Spinal cord (tissue), 10 donors: ENCODE data around the gene CROCC2. TPM values are rescaled to one million over a fixed set of nuclear protein-coding genes. Genes with fewer than 3 reads are reported as not detected.

Source experiments
- DNase-seq, 6 donors: peaks; one replicate each; pipeline versions ENCODE4 v3.0.0 to v3.0.0-alpha.2; 2013 to 2015; ENCODE audit warnings: low spot score in 6 of 6, low read depth in 4 of 6
- H3K27ac ChIP-seq: one replicate; pipeline ENCODE4 v1.5.1; 2013; ENCODE audit warnings: low read depth, low read length, control low read depth
- H3K27me3 ChIP-seq: one replicate; pipeline ENCODE4 v1.6.1; 2013; ENCODE audit warnings: low read length; ENCODE audit not compliant: control insufficient read depth, insufficient read depth
- H3K36me3 ChIP-seq: one replicate; pipeline ENCODE4 v1.6.1; 2013; ENCODE audit warnings: low read length; ENCODE audit not compliant: control insufficient read depth, insufficient read depth
- H3K4me1 ChIP-seq: one replicate; pipeline ENCODE4 v1.6.1; 2013; ENCODE audit warnings: low read length; ENCODE audit not compliant: control insufficient read depth, insufficient read depth
- H3K4me3 ChIP-seq: one replicate; pipeline ENCODE4 v1.5.1; 2013; ENCODE audit warnings: low read depth, low read length, control low read depth
- H3K9me3 ChIP-seq: one replicate; pipeline ENCODE4 v1.6.1; 2013; ENCODE audit warnings: low read length; ENCODE audit not compliant: control insufficient read depth, insufficient read depth
- WGBS: methylation state at CpG from one replicate; pipeline ENCODE4 v1.1.5; 2013; ENCODE audit warnings: missing lambda C conversion rate; ENCODE audit not compliant: insufficient coverage; 5-methylcytosine and 5-hydroxymethylcytosine counted together
- polyA plus RNA-seq, 2 donors: library from polyadenylated mRNA; unstranded; fragments of 120-200 nt; gene quantifications; one replicate each; pipeline ENCODE4 v1.2.1, GENCODE V29; 2013; ENCODE audit not compliant: insufficient read length in 2 of 2
- total RNA-seq, 2 donors: library from RNA; depleted of rRNA in 1 of 2; stranded (reverse); fragments of 120-200 nt in 1 of 2; fragments of >200 nt in 1 of 2; gene quantifications; one replicate each; pipeline versions ENCODE4 v1.2.3 to v1.2.4, GENCODE V29; 2013 to 2014
- donor health status: healthy.

The CROCC2 gene
- total and polyA plus RNA-seq, 4 donors: 0.30 to 4.4 (median 3.0) TPM

GRCh38 chr2:240869109-240869955, 36.8 kb upstream of the CROCC2 start:
- Histone ChIP-seq H3K9me3 (no peaks in the 10 kb centered on the region), H3K36me3 (no peaks in the 10 kb centered on the region), H3K27ac (no peak overlapping the region), H3K27me3 (no peaks in the 10 kb centered on the region), H3K4me1 (peaks cover 2% of the 10 kb centered on the region), H3K4me3 (no peak overlapping the region)
- WGBS: 89% methylated on average over 23 of the region's 25 CpGs
- no peak for DNase-seq

DNA sequence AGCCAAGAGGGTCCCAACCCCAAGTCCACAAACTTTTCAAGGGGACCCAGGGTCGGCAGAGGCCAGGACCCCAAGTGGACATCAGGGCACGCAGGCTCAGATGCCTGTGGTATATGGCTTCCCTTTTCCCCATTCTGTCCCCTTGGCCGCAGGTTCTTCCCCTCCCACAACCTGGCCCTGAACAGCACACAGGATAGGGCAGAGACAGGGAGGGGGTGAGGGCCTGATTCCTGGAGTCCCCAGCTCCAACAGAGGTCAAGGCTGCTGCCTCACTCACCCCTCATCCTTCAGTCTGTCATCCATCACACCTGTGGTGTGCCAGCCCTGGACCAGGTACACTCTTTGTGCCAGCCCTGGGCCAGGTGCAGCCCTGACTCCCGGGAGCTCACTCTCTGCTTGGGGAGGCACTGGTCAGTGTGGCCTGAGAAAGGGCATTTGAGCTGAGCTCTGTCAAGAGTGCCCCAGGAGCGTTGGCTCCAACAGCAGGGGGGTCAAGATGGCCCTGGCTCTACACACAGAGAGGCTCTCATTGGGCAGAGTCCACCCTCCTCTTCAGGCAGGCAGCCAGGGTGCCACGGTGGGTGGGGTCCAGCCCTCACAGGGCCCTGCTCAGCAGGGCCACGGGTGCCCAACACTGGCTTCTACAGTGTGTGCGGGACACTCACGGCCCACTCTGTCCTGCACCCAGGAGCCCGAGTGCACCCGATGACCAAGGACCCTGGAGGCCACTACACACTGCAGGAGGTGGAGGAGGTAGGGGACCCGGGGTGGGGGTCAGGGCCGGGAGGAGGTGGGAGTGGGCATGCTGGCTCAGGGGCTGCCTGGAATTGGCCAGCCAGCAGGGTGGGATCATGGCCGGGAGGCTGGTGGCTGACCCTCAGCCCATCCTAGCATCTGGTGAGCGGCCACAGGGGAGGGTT, 35.9 kb upstream of the CROCC2 start:
- Histone ChIP-seq H3K27me3 (no peaks in the 10 kb centered on the region), H3K27ac (no peak overlapping the region), H3K4me3 (no peak overlapping the region), H3K4me1 (peaks cover 2% of the 10 kb centered on the region), H3K9me3 (no peaks in the 10 kb centered on the region), H3K36me3 (no peaks in the 10 kb centered on the region)
- 83% methylated on average over 14 of the region's 15 CpGs for WGBS
- no peak for DNase-seq

DNA sequence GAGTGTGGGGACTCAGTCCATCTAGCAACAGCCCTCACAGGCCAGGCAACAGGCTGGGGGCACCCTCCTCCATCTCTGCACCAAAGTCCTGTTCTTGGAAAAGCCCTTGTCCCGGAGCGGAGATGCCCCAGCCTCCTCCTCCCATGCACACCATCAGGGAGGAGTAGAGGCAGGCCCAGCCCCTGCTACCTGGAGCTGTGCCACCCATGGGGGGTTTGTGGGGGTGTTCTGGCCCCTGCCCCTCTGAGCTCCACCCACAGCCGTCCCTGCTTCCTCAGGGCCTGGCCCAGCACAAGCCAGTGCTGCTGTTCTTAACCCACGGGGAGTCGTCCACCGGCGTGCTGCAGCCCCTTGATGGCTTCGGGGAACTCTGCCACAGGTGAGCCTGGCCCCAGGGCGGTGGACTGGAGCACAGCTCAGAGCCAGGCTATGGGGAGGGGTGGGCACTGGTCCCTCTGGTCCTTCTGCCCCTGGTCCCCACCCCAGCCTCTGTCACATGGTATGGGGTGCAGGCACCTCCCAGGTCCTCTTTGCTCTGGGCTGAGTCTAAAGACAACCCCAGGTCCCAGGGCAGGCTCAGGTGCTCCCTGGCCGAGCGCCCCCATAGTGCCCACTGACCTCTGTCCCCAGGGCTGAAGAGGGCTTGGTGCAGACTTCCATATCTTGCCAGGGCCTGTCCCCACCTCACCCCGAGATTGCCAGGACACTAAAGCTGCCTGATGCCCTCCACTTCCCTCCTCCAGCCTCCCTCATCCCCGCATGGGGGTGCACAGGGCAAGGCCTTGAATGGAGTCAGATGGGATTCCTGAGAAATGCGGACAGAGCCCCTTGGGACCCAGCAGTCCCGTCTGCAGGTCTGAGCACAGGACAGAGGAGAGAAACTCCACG, 34.8 kb upstream of the CROCC2 start:
- H3K9me3 ChIP-seq: no peaks in the 10 kb centered on the region
- WGBS: 79% methylated on average over 11 of the region's 16 CpGs

GRCh38 chr2:240872317-240873097, 33.6 kb upstream of the CROCC2 start:
- Histone ChIP-seq H3K4me3 (no peak overlapping the region), H3K4me1 (peaks cover 2% of the 10 kb centered on the region), H3K36me3 (no peaks in the 10 kb centered on the region), H3K27me3 (no peaks in the 10 kb centered on the region), H3K9me3 (no peaks in the 10 kb centered on the region), H3K27ac (no peak overlapping the region)
- WGBS: 82% methylated on average over 16 of the region's 17 CpGs
- DNase-seq: no peak

More for the DNA sequence above, 34.8 kb upstream of the CROCC2 start:
- Histone ChIP-seq H3K4me1 (peaks cover 2% of the 10 kb centered on the region), H3K27me3 (no peaks in the 10 kb centered on the region), H3K36me3 (no peaks in the 10 kb centered on the region), H3K4me3 (no peak overlapping the region), H3K27ac (no peak overlapping the region)
- no peak for DNase-seq

DNA sequence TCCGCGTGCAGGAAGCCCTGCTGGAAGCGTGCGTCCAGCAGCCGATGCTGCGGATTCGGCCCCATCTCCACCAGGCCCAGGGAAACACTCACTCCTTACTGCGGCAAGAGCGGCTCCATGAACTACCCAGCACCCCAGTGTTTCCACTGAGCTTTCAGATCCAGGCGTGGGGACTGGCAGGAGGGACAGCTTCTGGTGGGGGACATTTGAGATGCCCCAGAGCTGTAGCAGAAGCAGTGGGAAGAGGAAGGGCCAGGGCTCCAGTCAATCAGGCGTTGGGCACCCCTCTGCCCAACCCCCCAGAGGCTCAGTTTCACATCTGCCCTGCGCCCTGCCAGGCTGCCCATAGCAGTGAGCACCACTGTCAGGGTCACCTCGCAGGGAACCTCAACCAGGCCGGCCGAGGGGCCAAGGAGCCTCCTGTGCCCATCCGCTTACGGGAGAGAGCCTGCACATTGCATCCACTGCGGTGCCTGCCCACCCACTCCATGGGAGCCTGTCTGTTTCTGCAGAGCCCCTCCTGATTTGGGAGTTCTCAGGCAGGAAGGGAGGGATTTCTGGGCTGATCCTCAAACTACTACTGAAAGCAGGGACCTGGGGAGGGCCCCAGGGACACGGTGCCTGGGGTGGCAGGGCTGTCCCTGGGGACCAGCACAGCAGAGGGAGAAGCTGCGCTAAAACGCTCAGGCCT, 32.9 kb upstream of the CROCC2 start:
- Histone ChIP-seq H3K4me3 (no peak overlapping the region), H3K36me3 (no peaks in the 10 kb centered on the region), H3K4me1 (peaks cover 2% of the 10 kb centered on the region), H3K27ac (no peak overlapping the region), H3K27me3 (no peaks in the 10 kb centered on the region), H3K9me3 (no peaks in the 10 kb centered on the region)
- WGBS: 84% methylated on average over 19 of the region's 21 CpGs
- DNase-seq: no peak

DNA sequence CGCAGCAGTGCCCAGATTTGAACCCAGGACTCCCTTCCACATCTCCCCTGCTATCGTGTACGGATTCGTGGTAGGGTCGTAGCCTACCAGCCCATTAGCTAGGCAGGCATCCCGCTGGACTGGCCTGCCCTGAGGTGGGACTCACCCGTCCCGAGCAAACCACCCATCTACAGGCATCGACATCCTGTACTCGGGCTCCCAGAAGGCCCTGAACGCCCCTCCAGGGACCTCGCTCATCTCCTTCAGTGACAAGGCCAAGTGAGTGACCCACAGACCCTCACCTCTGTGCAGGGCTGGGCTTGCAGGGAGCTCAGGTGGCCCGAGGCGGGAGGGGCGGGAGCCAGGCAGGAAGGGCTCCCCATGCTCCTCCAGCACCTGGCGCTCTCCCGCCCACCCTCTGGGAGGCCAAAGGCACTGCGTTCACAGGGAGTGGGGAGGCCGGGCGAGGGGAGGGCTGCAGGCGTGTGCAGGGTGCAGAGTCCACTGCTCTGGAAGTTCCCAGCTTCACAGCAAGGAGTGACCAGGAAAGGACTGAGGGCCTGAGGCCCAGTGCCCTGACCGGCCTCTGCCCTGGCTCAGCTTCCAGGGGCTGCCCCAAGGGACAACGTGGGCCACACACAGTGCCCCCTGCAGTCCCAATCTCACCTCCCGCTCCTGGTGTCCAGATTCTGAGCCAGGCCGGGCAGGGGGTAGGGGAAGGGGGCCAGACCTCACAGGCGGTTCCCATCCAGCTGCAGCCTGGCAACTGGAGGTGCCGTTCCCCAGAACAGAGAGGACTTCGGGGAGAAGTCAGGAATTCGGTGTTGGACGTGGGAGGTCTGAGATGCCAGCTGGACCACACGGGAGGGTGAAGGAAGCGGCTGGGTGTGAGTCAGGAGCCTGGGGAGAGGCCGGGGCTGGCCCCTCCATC, 32.1 kb upstream of the CROCC2 start:
- Histone ChIP-seq H3K9me3 (no peaks in the 10 kb centered on the region), H3K4me1 (peaks cover 2% of the 10 kb centered on the region), H3K4me3 (no peak overlapping the region), H3K27me3 (no peaks in the 10 kb centered on the region), H3K27ac (no peak overlapping the region), H3K36me3 (no peaks in the 10 kb centered on the region)
- no peak for DNase-seq
- WGBS: 71% methylated on average over 31 of the region's 33 CpGs

DNA sequence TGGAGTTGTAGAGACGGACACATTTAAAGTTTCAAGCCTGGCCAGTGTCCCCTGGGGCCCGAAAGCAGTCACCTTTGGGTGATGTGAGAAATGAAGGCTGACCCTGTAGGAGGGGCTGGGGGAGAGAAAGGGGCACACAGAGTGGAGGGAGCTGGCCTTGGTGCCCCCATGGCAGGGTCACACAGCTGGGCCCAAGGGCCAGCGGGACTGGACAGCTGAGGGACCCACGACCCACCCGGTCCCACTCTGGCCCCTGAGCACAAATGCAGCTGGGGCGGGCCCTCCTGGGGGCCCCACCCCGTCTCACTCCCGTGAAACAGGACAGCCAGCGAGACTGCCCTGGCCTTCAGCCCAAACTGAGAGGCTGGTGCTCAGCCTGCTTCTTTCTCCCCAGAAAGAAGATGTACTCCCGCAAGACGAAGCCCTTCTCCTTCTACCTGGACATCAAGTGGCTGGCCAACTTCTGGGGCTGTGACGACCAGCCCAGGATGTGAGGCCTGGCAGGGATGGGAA, 31.4 kb upstream of the CROCC2 start:
- Histone ChIP-seq H3K27me3 (no peaks in the 10 kb centered on the region), H3K27ac (no peak overlapping the region), H3K36me3 (no peaks in the 10 kb centered on the region), H3K4me3 (no peak overlapping the region), H3K9me3 (no peaks in the 10 kb centered on the region), H3K4me1 (peaks cover 2% of the 10 kb centered on the region)
- 84% methylated on average over 10 of the region's 12 CpGs for WGBS
- DNase-seq: no peak
